Activated T-helper 17 cell treated with anti-CD3 and anti-CD28 coated beads, Interleukin-2, amount 50 U/mL, for 72 hours (primary cell): ENCODE results near the gene FRMD4A. TPM values are rescaled to one million over a fixed set of nuclear protein-coding genes. Genes with fewer than 3 reads are reported as not detected.
A peak's percentile ranks its signal among the peaks of the same experiment; 100 is the strongest.

Experiments
- ATAC-seq: fragments of 150-1000 bp; cut with Tn5 transposase; replicated peaks from 2 replicates; pipeline ENCODE4 v1.10.0; 2021; ENCODE audit warnings: mild to moderate bottlenecking, moderate library complexity
- H3K27ac Mint-ChIP-seq: one replicate; pipeline ENCODE4 v1.8.0; 2022; ENCODE audit warnings: mixed read lengths
- H3K27me3 Mint-ChIP-seq: one replicate; pipeline ENCODE4 v1.8.0; 2022; ENCODE audit warnings: mixed read lengths
- H3K36me3 Mint-ChIP-seq: one replicate; pipeline ENCODE4 v1.8.0; 2022; ENCODE audit warnings: low read depth, mild to moderate bottlenecking, mixed read lengths
- H3K4me1 Mint-ChIP-seq: one replicate; pipeline ENCODE4 v1.8.0; 2022; ENCODE audit warnings: mixed read lengths
- H3K4me3 Mint-ChIP-seq: one replicate; pipeline ENCODE4 v1.8.0; 2022; ENCODE audit warnings: mild to moderate bottlenecking, mixed read lengths
- H3K9me3 Mint-ChIP-seq: one replicate; pipeline ENCODE4 v1.8.0; 2022; ENCODE audit warnings: mixed read lengths
- total RNA-seq, 2 donors: library from RNA; stranded (reverse); gene quantifications; one replicate each; pipeline ENCODE4 v1.2.3, GENCODE V29; 2022

Gene FRMD4A
- total RNA-seq, 2 donors from 2014 or later: 0.69 to 2.0 TPM

GRCh38 chr10:14293526-14293925 is 37.2 kb downstream of the FRMD4A start:
- Mint-ChIP-seq H3K27me3 (peaks cover 20% of the 10 kb centered on the region), H3K9me3 (peaks cover 5% of the 10 kb centered on the region), H3K36me3 (no peaks in the 10 kb centered on the region), H3K4me1 (no peaks in the 10 kb centered on the region), H3K27ac (no peak overlapping the region), H3K4me3 (no peak overlapping the region)
- no peak for ATAC-seq

- Mint-ChIP-seq H3K9me3 (peaks cover 5% of the 10 kb centered on the region), H3K4me1 (no peaks in the 10 kb centered on the region), H3K36me3 (no peaks in the 10 kb centered on the region), H3K27me3 (peaks cover 27% of the 10 kb centered on the region), H3K4me3 (no peak overlapping the region), H3K27ac (no peak overlapping the region)
- no peak for ATAC-seq
Observed at GRCh38 chr10:14291296-14291695, 39.4 kb downstream of the FRMD4A start.

GRCh38 chr10:14285941-14286560 is 44.7 kb downstream of the FRMD4A start:
- no peaks in the 10 kb centered on the region for H3K4me1 Mint-ChIP-seq
- H3K4me3 Mint-ChIP-seq: no peak overlapping the region
- H3K36me3 Mint-ChIP-seq: no peaks in the 10 kb centered on the region
- ATAC-seq: no peak
- H3K9me3 Mint-ChIP-seq: peaks cover 6% of the 10 kb centered on the region
- peaks cover 32% of the 10 kb centered on the region for H3K27me3 Mint-ChIP-seq
- H3K27ac Mint-ChIP-seq: no peak overlapping the region

- H3K27me3 Mint-ChIP-seq: peaks cover 24% of the 10 kb centered on the region
- no peaks in the 10 kb centered on the region for H3K4me1 Mint-ChIP-seq
- no peak overlapping the region for H3K27ac Mint-ChIP-seq
- H3K36me3 Mint-ChIP-seq: no peaks in the 10 kb centered on the region
- H3K9me3 Mint-ChIP-seq: peaks cover 6% of the 10 kb centered on the region
- no peak overlapping the region for H3K4me3 Mint-ChIP-seq
- no peak for ATAC-seq
Observed at GRCh38 chr10:14282276-14282675, 48.4 kb downstream of the FRMD4A start.

GRCh38 chr10:14278533-14278932 is 52.2 kb downstream of the FRMD4A start:
- H3K27me3 Mint-ChIP-seq: peaks cover 6% of the 10 kb centered on the region
- no peak overlapping the region for H3K4me3 Mint-ChIP-seq
- H3K27ac Mint-ChIP-seq: no peak overlapping the region
- peaks cover 3% of the 10 kb centered on the region for H3K9me3 Mint-ChIP-seq
- H3K36me3 Mint-ChIP-seq: no peaks in the 10 kb centered on the region
- ATAC-seq: no peak
- H3K4me1 Mint-ChIP-seq: no peaks in the 10 kb centered on the region

GRCh38 chr10:14276210-14276609 is 54.5 kb downstream of the FRMD4A start:
- Mint-ChIP-seq H3K27me3 (peaks cover 3% of the 10 kb centered on the region), H3K4me3 (no peak overlapping the region), H3K4me1 (no peaks in the 10 kb centered on the region), H3K36me3 (no peaks in the 10 kb centered on the region), H3K9me3 (no peaks in the 10 kb centered on the region), H3K27ac (no peak overlapping the region)
- ATAC-seq: peak; percentile 31

GRCh38 chr10:14271621-14272020 is 59.1 kb downstream of the FRMD4A start:
- H3K4me1 Mint-ChIP-seq: no peaks in the 10 kb centered on the region
- no peak for ATAC-seq
- no peaks in the 10 kb centered on the region for H3K9me3 Mint-ChIP-seq
- H3K4me3 Mint-ChIP-seq: no peak overlapping the region
- no peak overlapping the region for H3K27ac Mint-ChIP-seq
- H3K27me3 Mint-ChIP-seq: no peaks in the 10 kb centered on the region
- H3K36me3 Mint-ChIP-seq: no peaks in the 10 kb centered on the region

- H3K36me3 Mint-ChIP-seq: no peaks in the 10 kb centered on the region
- no peaks in the 10 kb centered on the region for H3K9me3 Mint-ChIP-seq
- no peak for ATAC-seq
- no peaks in the 10 kb centered on the region for H3K27me3 Mint-ChIP-seq
- no peak overlapping the region for H3K4me3 Mint-ChIP-seq
- H3K27ac Mint-ChIP-seq: no peak overlapping the region
- no peaks in the 10 kb centered on the region for H3K4me1 Mint-ChIP-seq
Observed at GRCh38 chr10:14270370-14270769, 60.4 kb downstream of the FRMD4A start.

GRCh38 chr10:14265709-14266108 is 65.0 kb downstream of the FRMD4A start:
- no peaks in the 10 kb centered on the region for H3K9me3 Mint-ChIP-seq
- H3K4me1 Mint-ChIP-seq: no peaks in the 10 kb centered on the region
- no peaks in the 10 kb centered on the region for H3K36me3 Mint-ChIP-seq
- no peak overlapping the region for H3K4me3 Mint-ChIP-seq
- ATAC-seq: no peak
- H3K27me3 Mint-ChIP-seq: peaks cover 17% of the 10 kb centered on the region
- no peak overlapping the region for H3K27ac Mint-ChIP-seq

- no peak overlapping the region for H3K27ac Mint-ChIP-seq
- ATAC-seq: no peak
- no peaks in the 10 kb centered on the region for H3K36me3 Mint-ChIP-seq
- H3K9me3 Mint-ChIP-seq: no peaks in the 10 kb centered on the region
- no peaks in the 10 kb centered on the region for H3K4me1 Mint-ChIP-seq
- peaks cover 24% of the 10 kb centered on the region for H3K27me3 Mint-ChIP-seq
- H3K4me3 Mint-ChIP-seq: no peak overlapping the region
Observed at GRCh38 chr10:14262836-14263425, 67.8 kb downstream of the FRMD4A start.

- Mint-ChIP-seq H3K27me3 (peaks cover 24% of the 10 kb centered on the region), H3K4me3 (no peak overlapping the region)
Observed at GRCh38 chr10:14261336-14261735, 69.4 kb downstream of the FRMD4A start.

GRCh38 chr10:14259696-14260566 is 70.8 kb downstream of the FRMD4A start:
- Mint-ChIP-seq H3K27ac (no peak overlapping the region), H3K9me3 (no peaks in the 10 kb centered on the region), H3K27me3 (peaks cover 29% of the 10 kb centered on the region), H3K4me1 (no peaks in the 10 kb centered on the region), H3K4me3 (no peak overlapping the region), H3K36me3 (no peaks in the 10 kb centered on the region)
- no peak for ATAC-seq

More at GRCh38 chr10:14261336-14261735, 69.4 kb downstream of the FRMD4A start:
- no peak for ATAC-seq
- no peaks in the 10 kb centered on the region for H3K4me1 Mint-ChIP-seq
- H3K36me3 Mint-ChIP-seq: no peaks in the 10 kb centered on the region
- H3K27ac Mint-ChIP-seq: no peak overlapping the region
- no peaks in the 10 kb centered on the region for H3K9me3 Mint-ChIP-seq

GRCh38 chr10:14254368-14254767 is 76.4 kb downstream of the FRMD4A start:
- H3K27ac Mint-ChIP-seq: no peak overlapping the region
- H3K36me3 Mint-ChIP-seq: no peaks in the 10 kb centered on the region
- no peak for ATAC-seq
- no peak overlapping the region for H3K4me3 Mint-ChIP-seq
- peaks cover 25% of the 10 kb centered on the region for H3K27me3 Mint-ChIP-seq
- no peaks in the 10 kb centered on the region for H3K9me3 Mint-ChIP-seq
- no peaks in the 10 kb centered on the region for H3K4me1 Mint-ChIP-seq

GRCh38 chr10:14253711-14254110 is 77.0 kb downstream of the FRMD4A start:
- ATAC-seq: no peak
- no peaks in the 10 kb centered on the region for H3K36me3 Mint-ChIP-seq
- no peaks in the 10 kb centered on the region for H3K4me1 Mint-ChIP-seq
- peaks cover 25% of the 10 kb centered on the region for H3K27me3 Mint-ChIP-seq
- no peak overlapping the region for H3K4me3 Mint-ChIP-seq
- H3K27ac Mint-ChIP-seq: no peak overlapping the region
- H3K9me3 Mint-ChIP-seq: no peaks in the 10 kb centered on the region

- no peaks in the 10 kb centered on the region for H3K36me3 Mint-ChIP-seq
- no peak overlapping the region for H3K4me3 Mint-ChIP-seq
- no peaks in the 10 kb centered on the region for H3K4me1 Mint-ChIP-seq
- H3K27ac Mint-ChIP-seq: no peak overlapping the region
- H3K9me3 Mint-ChIP-seq: no peaks in the 10 kb centered on the region
- ATAC-seq: no peak
- peaks cover 25% of the 10 kb centered on the region for H3K27me3 Mint-ChIP-seq
Observed at GRCh38 chr10:14253079-14253478, 77.6 kb downstream of the FRMD4A start.
